Skeletal muscle satellite cell (primary cell): ENCODE measurements around the gene CNP.
A peak's percentile ranks its signal among the peaks of the same experiment; 100 is the strongest.
"Not testable (repeated sequence)": the region's sequence is repeated elsewhere in the genome, so short reads cannot be mapped to it uniquely, and the experiment has no call there.

Source experiments
- H3K27me3 ChIP-seq: 2 replicates; pipeline ENCODE4 v1.7.0; 2013; ENCODE audit warnings: low read length; ENCODE audit not compliant: control insufficient read depth, insufficient read depth
- H3K36me3 ChIP-seq: 2 replicates; pipeline ENCODE4 v1.7.0; 2013; ENCODE audit warnings: mild to moderate bottlenecking, control low read depth, low read length; ENCODE audit not compliant: insufficient read depth
- H3K4me1 ChIP-seq: 2 replicates; pipeline ENCODE4 v1.7.0; 2013; ENCODE audit warnings: low read length; ENCODE audit not compliant: control insufficient read depth, insufficient read depth
- H3K4me2 ChIP-seq: 2 replicates; pipeline ENCODE4 v1.7.0; 2013; ENCODE audit warnings: mild to moderate bottlenecking, low read length
- H3K4me3 ChIP-seq: 2 replicates; pipeline ENCODE4 v1.7.0; 2013; ENCODE audit warnings: low read length
- H3K9ac ChIP-seq: 2 replicates; pipeline ENCODE4 v1.7.0; 2013; ENCODE audit warnings: mild to moderate bottlenecking, low read depth, low read length, moderate library complexity
- H3K9me3 ChIP-seq: replicated peaks from 2 replicates; pipeline ENCODE4 v1.7.0; 2013; ENCODE audit warnings: mild to moderate bottlenecking, control low read depth, low read length

CNP gene

GRCh38 chr17:41930009-41930832 is 36.4 kb upstream of the CNP start, which contains the start of gene ODAD4:
TSS of gene ODAD4 (plus strand) at chr17:41930617. CDS start at chr17:41930724, 107 bp downstream.
- Histone ChIP-seq H3K27me3 (no peaks in the 10 kb centered on the region), H3K9ac (peak within 1 kb of the TSS; percentile 72), H3K4me2 (peak within 1 kb of the TSS; percentile 87), H3K4me1 (peaks cover 9% of the 10 kb centered on the region), H3K4me3 (peak within 1 kb of the TSS; percentile 72), H3K9me3 (no peaks in the 10 kb centered on the region), H3K36me3 (no peaks in the 10 kb centered on the region)

- H3K4me1 ChIP-seq, H3K9me3 ChIP-seq, H3K36me3 ChIP-seq, H3K27me3 ChIP-seq: not testable (repeated sequence)
- Histone ChIP-seq H3K9ac (peak overlapping the region; percentile 69), H3K4me3 (peak overlapping the region; percentile 72), H3K4me2 (peak overlapping the region; percentile 87)
Observed at GRCh38 chr17:41930833-41931156, 35.8 kb upstream of the CNP start.

GRCh38 chr17:41931715-41932114 is 34.9 kb upstream of the CNP start:
- not testable (repeated sequence) for H3K4me2 ChIP-seq, H3K9ac ChIP-seq, H3K27me3 ChIP-seq, H3K9me3 ChIP-seq, H3K36me3 ChIP-seq, H3K4me1 ChIP-seq, H3K4me3 ChIP-seq

- Histone ChIP-seq H3K4me2 (no peak overlapping the region), H3K4me3 (no peak overlapping the region), H3K4me1 (peaks cover 9% of the 10 kb centered on the region), H3K9me3 (no peaks in the 10 kb centered on the region), H3K9ac (no peak overlapping the region), H3K27me3 (no peaks in the 10 kb centered on the region), H3K36me3 (no peaks in the 10 kb centered on the region)
Observed at GRCh38 chr17:41932816-41933389, 33.7 kb upstream of the CNP start.

GRCh38 chr17:41935641-41936040 is 31.0 kb upstream of the CNP start:
- Histone ChIP-seq H3K36me3 (no peaks in the 10 kb centered on the region), H3K9ac (no peak overlapping the region), H3K9me3 (no peaks in the 10 kb centered on the region), H3K27me3 (no peaks in the 10 kb centered on the region), H3K4me2 (no peak overlapping the region), H3K4me3 (no peak overlapping the region), H3K4me1 (no peaks in the 10 kb centered on the region)

- Histone ChIP-seq H3K9me3 (no peaks in the 10 kb centered on the region), H3K9ac (no peak overlapping the region), H3K4me3 (no peak overlapping the region)
Observed at GRCh38 chr17:41937970-41938954, 28.3 kb upstream of the CNP start.

GRCh38 chr17:41939044-41939692 is 27.4 kb upstream of the CNP start:
- H3K9me3 ChIP-seq = no peaks in the 10 kb centered on the region
- H3K4me2 ChIP-seq = no peak overlapping the region
- H3K36me3 ChIP-seq = no peaks in the 10 kb centered on the region
- H3K27me3 ChIP-seq = no peaks in the 10 kb centered on the region
- H3K4me1 ChIP-seq = no peaks in the 10 kb centered on the region
- no peak overlapping the region for H3K4me3 ChIP-seq
- H3K9ac ChIP-seq = no peak overlapping the region

More at GRCh38 chr17:41937970-41938954, 28.3 kb upstream of the CNP start:
- Histone ChIP-seq H3K27me3 (no peaks in the 10 kb centered on the region), H3K4me1 (no peaks in the 10 kb centered on the region), H3K36me3 (no peaks in the 10 kb centered on the region), H3K4me2 (no peak overlapping the region)

GRCh38 chr17:41939693-41940090 is 26.9 kb upstream of the CNP start:
- H3K4me1 ChIP-seq = no peaks in the 10 kb centered on the region
- H3K27me3 ChIP-seq = no peaks in the 10 kb centered on the region
- H3K9me3 ChIP-seq = no peaks in the 10 kb centered on the region
- H3K36me3 ChIP-seq = no peaks in the 10 kb centered on the region
- H3K4me3 ChIP-seq = no peak overlapping the region
- no peak overlapping the region for H3K9ac ChIP-seq
- H3K4me2 ChIP-seq = no peak overlapping the region

GRCh38 chr17:41941168-41941567 is 25.4 kb upstream of the CNP start:
- H3K4me2 ChIP-seq = no peak overlapping the region
- H3K9ac ChIP-seq = no peak overlapping the region
- H3K4me3 ChIP-seq = no peak overlapping the region
- H3K36me3 ChIP-seq = no peaks in the 10 kb centered on the region
- H3K4me1 ChIP-seq = no peaks in the 10 kb centered on the region
- H3K9me3 ChIP-seq = no peaks in the 10 kb centered on the region
- no peaks in the 10 kb centered on the region for H3K27me3 ChIP-seq

GRCh38 chr17:41942626-41943373 is 23.8 kb upstream of the CNP start:
- Histone ChIP-seq H3K27me3 (no peaks in the 10 kb centered on the region), H3K9me3 (no peaks in the 10 kb centered on the region), H3K4me3 (no peak overlapping the region), H3K4me2 (no peak overlapping the region), H3K4me1 (no peaks in the 10 kb centered on the region), H3K9ac (no peak overlapping the region), H3K36me3 (no peaks in the 10 kb centered on the region)
